H1 (cell line): ENCODE measurements around the gene TBX2. TPM values are rescaled to one million over a fixed set of nuclear protein-coding genes. Genes with fewer than 3 reads are reported as not detected.

ENCODE experiments used
- CTCF ChIP-seq, 3 experiments: IDR thresholded peaks; 1 replicate in 2 of 3; 2 replicates in 1 of 3; pipeline versions ENCODE4 v1.5.1 to v1.6.1; 2011; ENCODE audit warnings: low read length in 3 of 3, mild to moderate bottlenecking in 3 of 3, inconsistent platforms in 2 of 3, low read depth in 1 of 3, moderate library complexity in 1 of 3; ENCODE audit not compliant: insufficient read depth in 1 of 3; ENCODE audit errors: control extremely low read depth in 1 of 3
- POLR2AphosphoS5 ChIP-seq: IDR thresholded peaks from 2 replicates; pipeline ENCODE4 v1.6.1; 2011; ENCODE audit warnings: low read depth, low read length
- SAP30 ChIP-seq: fragments of 300-600 bp; sonication (generic); IDR thresholded peaks from 2 replicates; pipeline ENCODE4 v1.7.1; 2012; ENCODE audit warnings: low read length, moderate library complexity, mild to moderate bottlenecking, inconsistent platforms; ENCODE audit not compliant: insufficient read depth, insufficient replicate concordance
- polyA plus RNA-seq, 7 experiments: library from polyadenylated mRNA; depleted of rRNA in 3 of 7; stranded (reverse) in 5 of 7; unstranded in 2 of 7; fragments of >200 nt in 5 of 7; fragments of 200-250 nt in 2 of 7; gene quantifications; 1 replicate in 5 of 7; 2 replicates in 1 of 7; 4 replicates in 1 of 7; pipeline versions ENCODE4 v1.2.1 to v1.2.3, GENCODE V29; 2011 to 2013; ENCODE audit warnings: missing spikeins in 2 of 7, mixed read lengths in 2 of 7
- total RNA-seq: library from RNA; stranded (reverse); fragmentation: NEBNext Ultra II Directional; extraction: Animal tissue kit (Norgen Biotek cat#: 25700); gene quantifications from 2 replicates; pipeline ENCODE4 v1.2.1, GENCODE V29; 2021

Gene TBX2
- total and polyA plus RNA-seq, 2 of the 8 experiments (the other 6 are each of a cell fraction or from before 2014, with no cell fraction given): not detected

- TF ChIP-seq POLR2AphosphoS5 (no peak), SAP30 (no peak), CTCF (IDR thresholded peaks at IDR 0.05; ENCODE audit: control extremely low read depth in 1 of 3, insufficient read depth in 1 of 3, low read depth in 1 of 3, low read length in 3 of 3) (no peak)
These were observed 7.0 kb upstream of the TBX2 start (continued) for GRCh38 chr17:61392679-61393078.
